Measurements from ENCODE around the gene ADM. TPM values are rescaled to one million over a fixed set of nuclear protein-coding genes. Genes with fewer than 3 reads are reported as not detected.
"Not testable (repeated sequence)": the region's sequence is repeated elsewhere in the genome, so short reads cannot be mapped to it uniquely, and the experiment has no call there.

The ADM gene
- polyA plus RNA-seq, 3 donors, result 9.5 to 224 (median 20.0) TPM

GRCh38 chr11:10263929-10264328 lies 40.9 kb upstream of the ADM start:
- Histone ChIP-seq H2AFZ (ENCODE audit: insufficient read depth, low read depth, low read length, poor library complexity, severe bottlenecking) (no peak overlapping the region), H3K27me3 (ENCODE audit: control insufficient read depth in 2 of 2, insufficient read depth in 2 of 2, low read length in 2 of 2) (no peaks in the 10 kb centered on the region), H3K4me1 (ENCODE audit: control insufficient read depth in 1 of 2, insufficient read depth in 2 of 2, low read length in 2 of 2) (no peaks in the 10 kb centered on the region), H3K36me3 (replicated peaks in 1 of 2; ENCODE audit: control insufficient read depth in 1 of 2, insufficient read depth in 2 of 2, low read length in 2 of 2) (peaks cover 0 to 7% of the 10 kb centered on the region in 2 donors), H3K4me3 (replicated peaks in 1 of 3; ENCODE audit: low read depth in 2 of 3, low read length in 3 of 3) (no peak overlapping the region), H3K4me2 (replicated peaks; ENCODE audit: extremely low read depth, low read length, poor library complexity, severe bottlenecking) (no peak overlapping the region), H4K20me1 (ENCODE audit: insufficient read depth, low read length) (peaks cover 91% of the 10 kb centered on the region), H3K79me2 (ENCODE audit: insufficient read depth, low read length) (peaks cover 24% of the 10 kb centered on the region), H3K9me3 (replicated peaks in 1 of 2; ENCODE audit: control insufficient read depth in 1 of 2, insufficient read depth in 1 of 2, low read length in 2 of 2) (no peaks in the 10 kb centered on the region), H3K27ac (ENCODE audit: low read depth in 1 of 2, low read length in 2 of 2) (no peak overlapping the region), H3K9ac (ENCODE audit: insufficient read depth, low read length, poor library complexity, severe bottlenecking) (no peak overlapping the region)
- intact Hi-C loops (cut with micrococcal nuclease), result no loop called here
- no peak for TF ChIP-seq CTCF (IDR thresholded peaks at IDR 0.05)
- H3K4me3 Mint-ChIP-seq, result no peak overlapping the region
- H3K9me3 Mint-ChIP-seq, result peaks cover 0 to 3% (median 0%) of the 10 kb centered on the region in 7 donors
- H3K4me1 Mint-ChIP-seq, result peaks cover 3% of the 10 kb centered on the region
- H3K36me3 Mint-ChIP-seq, result peaks cover 10 to 11% of the 10 kb centered on the region in 2 donors
- no peaks in the 10 kb centered on the region for H3K27me3 Mint-ChIP-seq (ENCODE audit: low read depth in 3 of 3)
- no peak overlapping the region for H3K27ac Mint-ChIP-seq
- no peak for DNase-seq

- intact Hi-C loops (cut with micrococcal nuclease); H3K27ac ChIP-seq (ENCODE audit: low read depth in 1 of 2, low read length in 2 of 2); H3K4me1 Mint-ChIP-seq; H3K4me2 ChIP-seq (replicated peaks; ENCODE audit: extremely low read depth, low read length, poor library complexity, severe bottlenecking); H3K27me3 ChIP-seq (ENCODE audit: control insufficient read depth in 2 of 2, insufficient read depth in 2 of 2, low read length in 2 of 2); H3K27me3 Mint-ChIP-seq (ENCODE audit: low read depth in 3 of 3); H3K9me3 ChIP-seq (replicated peaks in 1 of 2; ENCODE audit: control insufficient read depth in 1 of 2, insufficient read depth in 1 of 2, low read length in 2 of 2); H2AFZ ChIP-seq (ENCODE audit: insufficient read depth, low read depth, low read length, poor library complexity, severe bottlenecking); H3K9ac ChIP-seq (ENCODE audit: insufficient read depth, low read length, poor library complexity, severe bottlenecking); DNase-seq; H3K4me3 ChIP-seq (replicated peaks in 1 of 3; ENCODE audit: low read depth in 2 of 3, low read length in 3 of 3); H3K4me1 ChIP-seq (ENCODE audit: control insufficient read depth in 1 of 2, insufficient read depth in 2 of 2, low read length in 2 of 2); H3K27ac Mint-ChIP-seq; H3K36me3 ChIP-seq (replicated peaks in 1 of 2; ENCODE audit: control insufficient read depth in 1 of 2, insufficient read depth in 2 of 2, low read length in 2 of 2); H3K4me3 Mint-ChIP-seq; H3K9me3 Mint-ChIP-seq: not testable (repeated sequence)
- Histone ChIP-seq H3K79me2 (ENCODE audit: insufficient read depth, low read length) (peaks cover 22% of the 10 kb centered on the region), H4K20me1 (ENCODE audit: insufficient read depth, low read length) (peaks cover 93% of the 10 kb centered on the region)
- peaks cover 14 to 15% of the 10 kb centered on the region in 2 donors for H3K36me3 Mint-ChIP-seq
- no CpG with 5 or more reads among the region's 3 CpGs for WGBS (ENCODE audit: insufficient coverage)
Observed at GRCh38 chr11:10264716-10265115, 40.2 kb upstream of the ADM start.

Measured in CD14-positive monocyte (primary cell).